22Rv1 (cell line): ENCODE data around the gene CYSTM1.

Source experiments
- H3K27ac ChIP-seq: fragments of 450-650 bp; 2 replicates; pipeline ENCODE4 v1.5.1; 2017
- CTCF ChIP-seq: fragments of 450-650 bp; IDR thresholded peaks from 2 replicates; pipeline ENCODE4 v1.5.1; 2017; ENCODE audit warnings: mild to moderate bottlenecking
- ZFX ChIP-seq: fragments of 450-650 bp; IDR thresholded peaks from 2 replicates; pipeline ENCODE4 v1.6.1; 2017; ENCODE audit warnings: antibody characterized with exemption, borderline replicate concordance

CYSTM1 gene

GRCh38 chr5:140142856-140143255 is 32.1 kb upstream of the CYSTM1 start:
- no peak for TF ChIP-seq CTCF
- TF ChIP-seq ZFX = no peak
- no peak overlapping the region for H3K27ac ChIP-seq

- H3K27ac ChIP-seq = no peak overlapping the region
- TF ChIP-seq ZFX (no peak), CTCF (no peak)
These were observed 31.3 kb upstream of the CYSTM1 start for GRCh38 chr5:140143521-140144258.

- TF ChIP-seq CTCF (no peak), ZFX (no peak)
- no peak overlapping the region for H3K27ac ChIP-seq
These were observed 29.7 kb upstream of the CYSTM1 start for GRCh38 chr5:140145256-140145655.

GRCh38 chr5:140145818-140146522 is 29.0 kb upstream of the CYSTM1 start:
- TF ChIP-seq ZFX (no peak), CTCF (no peak)
- H3K27ac ChIP-seq = no peak overlapping the region

GRCh38 chr5:140146523-140146842 is 28.5 kb upstream of the CYSTM1 start:
- TF ChIP-seq ZFX (no peak), CTCF (no peak)
- no peak overlapping the region for H3K27ac ChIP-seq

- H3K27ac ChIP-seq = no peak overlapping the region
- TF ChIP-seq CTCF = no peak
- TF ChIP-seq ZFX = no peak
These were observed 27.5 kb upstream of the CYSTM1 start for GRCh38 chr5:140147460-140147859.

GRCh38 chr5:140148508-140148907 is 26.5 kb upstream of the CYSTM1 start:
- no peak overlapping the region for H3K27ac ChIP-seq
- peak; percentile 36; the same call in 1 of the 2 replicates for TF ChIP-seq CTCF
- TF ChIP-seq ZFX = no peak
